Endothelial cell of umbilical vein (primary cell): ENCODE measurements around the gene PLEKHG1.

Experiments
- EZH2 ChIP-seq: IDR thresholded peaks from 2 replicates; pipeline ENCODE4 v1.6.1; 2012; ENCODE audit warnings: borderline replicate concordance, low read depth, mild to moderate bottlenecking, moderate library complexity, low read length, inconsistent platforms; ENCODE audit not compliant: severe bottlenecking
- JUN ChIP-seq: IDR thresholded peaks from 2 replicates; pipeline ENCODE4 v1.6.1; 2011; ENCODE audit warnings: borderline replicate concordance, low read depth; ENCODE audit not compliant: insufficient read length, insufficient read depth
- MYC ChIP-seq: IDR thresholded peaks from one replicate; pipeline ENCODE4 v1.6.1; 2011; ENCODE audit warnings: mild to moderate bottlenecking, low read depth, low read length
- POLR2A ChIP-seq: IDR thresholded peaks from 2 replicates; pipeline ENCODE4 v1.6.1; 2012; ENCODE audit warnings: low read depth, mild to moderate bottlenecking, control low read depth, low read length
- POLR2AphosphoS5 ChIP-seq: IDR thresholded peaks from 2 replicates; pipeline ENCODE4 v1.6.1; 2012; ENCODE audit warnings: low read depth, mild to moderate bottlenecking, control low read depth, low read length, moderate library complexity; ENCODE audit not compliant: insufficient read depth
- TF ChIP-seq, protein P1 (sequence below), 2 donors: IDR thresholded peaks; 1 replicate in 1 of 2; 2 replicates in 1 of 2; pipeline ENCODE4 v1.5.1; 2011; ENCODE audit warnings: low read length in 2 of 2, mild to moderate bottlenecking in 2 of 2, moderate library complexity in 2 of 2, control low read depth in 1 of 2, inconsistent platforms in 1 of 2, low read depth in 1 of 2; ENCODE audit not compliant: insufficient read depth in 1 of 2; ENCODE audit errors: extremely low read depth in 1 of 2

DNA sequence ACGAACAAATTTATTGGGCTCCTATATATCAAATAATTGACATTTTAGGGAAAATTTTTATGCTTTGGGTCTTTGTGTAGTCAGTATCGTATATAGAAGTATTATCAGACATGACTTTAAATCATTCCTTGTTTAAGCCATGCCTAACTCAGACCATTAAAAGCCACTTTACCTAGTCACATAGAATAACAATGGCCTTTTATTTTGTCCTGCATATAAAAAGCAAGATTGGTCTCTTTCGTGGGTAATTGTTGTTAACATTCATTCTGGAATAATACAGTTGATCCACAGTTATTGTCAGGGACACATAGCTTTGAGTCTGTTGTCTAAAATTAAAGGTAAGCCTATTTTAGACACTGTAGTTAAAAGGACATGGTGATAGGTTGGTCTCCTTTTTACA lies 47.4 kb downstream of the PLEKHG1 start:
- TF ChIP-seq EZH2 (no peak), POLR2A (no peak), POLR2AphosphoS5 (no peak), MYC (no peak), JUN (no peak)
- TF ChIP-seq, protein P1, sequence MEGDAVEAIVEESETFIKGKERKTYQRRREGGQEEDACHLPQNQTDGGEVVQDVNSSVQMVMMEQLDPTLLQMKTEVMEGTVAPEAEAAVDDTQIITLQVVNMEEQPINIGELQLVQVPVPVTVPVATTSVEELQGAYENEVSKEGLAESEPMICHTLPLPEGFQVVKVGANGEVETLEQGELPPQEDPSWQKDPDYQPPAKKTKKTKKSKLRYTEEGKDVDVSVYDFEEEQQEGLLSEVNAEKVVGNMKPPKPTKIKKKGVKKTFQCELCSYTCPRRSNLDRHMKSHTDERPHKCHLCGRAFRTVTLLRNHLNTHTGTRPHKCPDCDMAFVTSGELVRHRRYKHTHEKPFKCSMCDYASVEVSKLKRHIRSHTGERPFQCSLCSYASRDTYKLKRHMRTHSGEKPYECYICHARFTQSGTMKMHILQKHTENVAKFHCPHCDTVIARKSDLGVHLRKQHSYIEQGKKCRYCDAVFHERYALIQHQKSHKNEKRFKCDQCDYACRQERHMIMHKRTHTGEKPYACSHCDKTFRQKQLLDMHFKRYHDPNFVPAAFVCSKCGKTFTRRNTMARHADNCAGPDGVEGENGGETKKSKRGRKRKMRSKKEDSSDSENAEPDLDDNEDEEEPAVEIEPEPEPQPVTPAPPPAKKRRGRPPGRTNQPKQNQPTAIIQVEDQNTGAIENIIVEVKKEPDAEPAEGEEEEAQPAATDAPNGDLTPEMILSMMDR (IDR thresholded peaks at IDR 0.05; ENCODE audit: extremely low read depth in 1 of 2, insufficient read depth in 1 of 2, low read depth in 1 of 2, low read length in 2 of 2): no peak
